Bronchial epithelial cell (primary cell): ENCODE results near the gene EMC9. TPM values are rescaled to one million over a fixed set of nuclear protein-coding genes. Genes with fewer than 3 reads are reported as not detected.

Experiments
- DNase-seq: peaks from one replicate; pipeline ENCODE4 v3.0.0-alpha.2; 2010; ENCODE audit warnings: low read depth
- FAIRE-seq: peaks from 2 replicates; lab custom pipeline; 2011; peaks lifted over from hg19 to GRCh38; lab: Jason Lieb, UNC
- H3K27me3 ChIP-seq: 2 replicates; pipeline ENCODE4 v1.5.1; 2011; ENCODE audit warnings: low read length; ENCODE audit not compliant: control insufficient read depth, insufficient read depth
- H3K36me3 ChIP-seq: 2 replicates; pipeline ENCODE4 v1.5.1; 2011; ENCODE audit warnings: low read length; ENCODE audit not compliant: control insufficient read depth, insufficient read depth
- H3K4me3 ChIP-seq: 2 replicates; pipeline ENCODE4 v1.5.1; 2011; ENCODE audit warnings: mild to moderate bottlenecking, low read depth, low read length, control low read depth
- CTCF ChIP-seq: IDR thresholded peaks from 2 replicates; pipeline ENCODE4 v1.5.1; 2011; ENCODE audit warnings: mild to moderate bottlenecking, moderate library complexity, low read length, control low read depth, inconsistent platforms; ENCODE audit not compliant: insufficient read depth, severe bottlenecking
- total RNA-seq: library from RNA; depleted of rRNA; stranded (reverse); fragments of >200 nt; gene quantifications from 2 replicates; pipeline ENCODE4 v1.2.1, GENCODE V29; 2014

The EMC9 gene
- total RNA-seq, 1 donor from 2014 or later: 12.6 TPM

- Histone ChIP-seq H3K4me3 (no peak overlapping the region), H3K36me3 (peaks cover 54% of the 10 kb centered on the region), H3K27me3 (no peaks in the 10 kb centered on the region)
- no peak for DNase-seq
- no peak for TF ChIP-seq CTCF
- no peak for FAIRE-seq
These were observed 40.4 kb downstream of the EMC9 start for GRCh38 chr14:24100982-24101494.

- no peak overlapping the region for H3K4me3 ChIP-seq
- no peak for FAIRE-seq
- peaks cover 59% of the 10 kb centered on the region for H3K36me3 ChIP-seq
These were observed 41.0 kb downstream of the EMC9 start for GRCh38 chr14:24100197-24100981.

GRCh38 chr14:24098927-24099813, 42.2 kb downstream of the EMC9 start:
- DNase-seq (no peak), FAIRE-seq (no peak)
- no peak overlapping the region for H3K4me3 ChIP-seq
- H3K27me3 ChIP-seq: no peaks in the 10 kb centered on the region
- no peak for TF ChIP-seq CTCF
- peaks cover 61% of the 10 kb centered on the region for H3K36me3 ChIP-seq

More at GRCh38 chr14:24100197-24100981, 41.0 kb downstream of the EMC9 start:
- H3K27me3 ChIP-seq: no peaks in the 10 kb centered on the region
- DNase-seq: no peak
- no peak for TF ChIP-seq CTCF

- Histone ChIP-seq H3K4me3 (no peak overlapping the region), H3K36me3 (peaks cover 57% of the 10 kb centered on the region), H3K27me3 (no peaks in the 10 kb centered on the region)
- no peak for TF ChIP-seq CTCF
- FAIRE-seq (no peak), DNase-seq (no peak)
These were observed 43.0 kb downstream of the EMC9 start for GRCh38 chr14:24098229-24098926.

- DNase-seq: no peak
These were observed 44.7 kb downstream of the EMC9 start for GRCh38 chr14:24096545-24097181.

More at GRCh38 chr14:24096545-24097181, 44.7 kb downstream of the EMC9 start:
- Histone ChIP-seq H3K36me3 (peaks cover 47% of the 10 kb centered on the region), H3K4me3 (no peak overlapping the region), H3K27me3 (no peaks in the 10 kb centered on the region)
- no peak for TF ChIP-seq CTCF
- FAIRE-seq: no peak
